GM12875 (cell line): ENCODE results near the gene PPIC.
A peak's percentile ranks its signal among the peaks of the same experiment; 100 is the strongest.

ENCODE experiments used
- H3K4me3 ChIP-seq: one replicate; pipeline ENCODE4 v1.5.1; 2011; ENCODE audit warnings: low read depth, low read length, control low read depth
- TF ChIP-seq, protein P1 (sequence below): IDR thresholded peaks from 2 replicates; pipeline ENCODE4 v1.5.1; 2011; ENCODE audit warnings: low read depth, mild to moderate bottlenecking, control low read depth, inconsistent platforms, low read length, moderate library complexity, borderline replicate concordance; ENCODE audit not compliant: insufficient read depth

The PPIC gene

DNA sequence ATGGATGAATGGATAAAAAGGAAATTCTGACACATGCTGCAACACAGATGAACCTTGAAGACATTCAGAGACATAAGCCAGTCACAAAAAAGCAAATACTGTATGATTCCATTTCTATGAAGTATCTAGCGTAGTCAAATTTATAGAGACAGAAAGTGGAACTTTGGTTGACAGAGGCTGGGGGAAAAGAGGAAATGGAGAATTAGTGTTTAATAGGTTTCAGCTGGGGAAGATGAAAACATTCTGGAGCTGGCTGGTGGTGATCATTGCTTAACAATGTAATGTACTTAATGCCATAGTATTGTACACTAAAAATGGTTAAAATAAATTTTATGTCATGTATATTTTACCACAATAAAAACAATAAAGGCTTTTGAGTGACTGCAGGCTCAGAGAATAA, 24.2 kb downstream of the PPIC start:
- H3K4me3 ChIP-seq = no peak overlapping the region
- TF ChIP-seq, protein P1, sequence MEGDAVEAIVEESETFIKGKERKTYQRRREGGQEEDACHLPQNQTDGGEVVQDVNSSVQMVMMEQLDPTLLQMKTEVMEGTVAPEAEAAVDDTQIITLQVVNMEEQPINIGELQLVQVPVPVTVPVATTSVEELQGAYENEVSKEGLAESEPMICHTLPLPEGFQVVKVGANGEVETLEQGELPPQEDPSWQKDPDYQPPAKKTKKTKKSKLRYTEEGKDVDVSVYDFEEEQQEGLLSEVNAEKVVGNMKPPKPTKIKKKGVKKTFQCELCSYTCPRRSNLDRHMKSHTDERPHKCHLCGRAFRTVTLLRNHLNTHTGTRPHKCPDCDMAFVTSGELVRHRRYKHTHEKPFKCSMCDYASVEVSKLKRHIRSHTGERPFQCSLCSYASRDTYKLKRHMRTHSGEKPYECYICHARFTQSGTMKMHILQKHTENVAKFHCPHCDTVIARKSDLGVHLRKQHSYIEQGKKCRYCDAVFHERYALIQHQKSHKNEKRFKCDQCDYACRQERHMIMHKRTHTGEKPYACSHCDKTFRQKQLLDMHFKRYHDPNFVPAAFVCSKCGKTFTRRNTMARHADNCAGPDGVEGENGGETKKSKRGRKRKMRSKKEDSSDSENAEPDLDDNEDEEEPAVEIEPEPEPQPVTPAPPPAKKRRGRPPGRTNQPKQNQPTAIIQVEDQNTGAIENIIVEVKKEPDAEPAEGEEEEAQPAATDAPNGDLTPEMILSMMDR = no peak

DNA sequence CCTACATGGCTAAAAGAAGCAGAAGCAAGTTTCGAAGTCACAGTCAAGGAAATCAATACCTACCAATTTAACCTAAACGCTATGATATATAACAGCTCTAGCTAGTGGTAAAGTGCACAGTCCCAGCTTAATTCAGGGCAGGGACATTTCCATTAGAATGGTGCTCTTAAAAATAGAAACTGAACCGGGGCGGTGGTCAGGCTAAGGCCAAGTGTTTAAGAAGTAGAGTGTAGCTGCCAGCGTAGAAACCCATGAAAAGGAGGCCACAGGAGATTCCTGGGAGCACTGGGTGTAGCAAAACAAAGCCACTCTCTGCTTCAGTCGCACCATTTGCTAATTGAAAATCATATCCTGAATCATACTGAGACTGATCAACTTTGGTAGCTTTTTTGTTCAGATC, 28.8 kb downstream of the PPIC start:
- no peak overlapping the region for H3K4me3 ChIP-seq
- TF ChIP-seq, protein P1 = no peak

DNA sequence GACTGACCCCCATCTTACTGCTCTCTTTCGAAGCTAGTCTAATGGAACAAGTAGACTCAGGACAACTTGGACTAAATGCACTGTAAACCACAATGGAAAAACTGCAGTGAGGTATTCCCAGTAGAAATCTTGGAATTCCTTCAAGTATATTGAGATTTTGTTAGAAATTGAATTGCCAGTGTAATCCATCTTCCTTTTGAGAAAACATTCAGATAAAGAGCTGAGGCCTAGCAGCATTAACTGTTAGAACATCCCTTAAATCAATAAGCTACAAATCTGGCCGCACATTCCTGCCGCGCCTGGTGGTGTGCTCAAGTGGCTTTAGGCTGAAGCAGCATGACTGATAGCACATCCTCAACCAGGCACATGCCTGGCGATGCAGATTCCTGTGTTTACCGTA, 29.3 kb downstream of the PPIC start:
- TF ChIP-seq, protein P1 = no peak
- no peak overlapping the region for H3K4me3 ChIP-seq

DNA sequence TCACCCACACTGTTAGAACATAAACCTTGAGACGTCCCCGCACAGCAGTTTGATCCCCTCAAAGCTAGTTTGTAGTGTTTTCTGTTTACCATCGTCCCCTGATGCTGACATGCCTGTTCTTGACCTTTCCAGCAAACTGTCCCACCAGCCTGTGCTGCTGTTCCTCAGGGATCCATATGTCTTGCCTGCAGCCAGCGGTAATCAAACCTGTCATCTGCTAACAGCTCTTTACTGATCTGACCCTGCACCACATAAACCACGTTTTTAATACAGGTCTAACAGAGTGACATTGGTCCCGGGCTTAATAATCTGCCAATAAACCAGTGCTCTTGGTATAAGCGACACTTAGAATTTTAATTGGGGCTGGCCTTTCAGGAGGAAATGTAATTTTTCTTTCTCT, 34.7 kb downstream of the PPIC start:
- H3K4me3 ChIP-seq = no peak overlapping the region
- TF ChIP-seq, protein P1 = no peak

DNA sequence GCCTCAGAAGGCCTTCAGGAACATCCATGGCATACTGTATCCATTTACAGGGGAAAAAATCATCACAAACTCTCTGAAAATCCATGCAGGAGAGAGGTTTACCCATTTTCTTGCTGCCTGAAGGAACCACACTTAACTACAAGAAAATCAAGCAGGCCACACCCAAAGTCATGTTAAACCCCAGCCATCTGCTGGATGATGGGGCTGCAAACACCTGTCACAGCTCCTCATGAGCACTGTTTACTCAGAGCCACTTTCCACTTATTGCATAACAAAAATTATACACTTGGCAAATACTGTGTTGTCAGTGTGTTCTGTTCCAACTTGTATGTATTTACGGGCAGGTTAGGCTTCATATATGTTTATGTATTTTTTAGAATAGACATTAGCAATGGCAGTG, 35.8 kb downstream of the PPIC start:
- TF ChIP-seq, protein P1 = no peak
- H3K4me3 ChIP-seq = no peak overlapping the region

DNA sequence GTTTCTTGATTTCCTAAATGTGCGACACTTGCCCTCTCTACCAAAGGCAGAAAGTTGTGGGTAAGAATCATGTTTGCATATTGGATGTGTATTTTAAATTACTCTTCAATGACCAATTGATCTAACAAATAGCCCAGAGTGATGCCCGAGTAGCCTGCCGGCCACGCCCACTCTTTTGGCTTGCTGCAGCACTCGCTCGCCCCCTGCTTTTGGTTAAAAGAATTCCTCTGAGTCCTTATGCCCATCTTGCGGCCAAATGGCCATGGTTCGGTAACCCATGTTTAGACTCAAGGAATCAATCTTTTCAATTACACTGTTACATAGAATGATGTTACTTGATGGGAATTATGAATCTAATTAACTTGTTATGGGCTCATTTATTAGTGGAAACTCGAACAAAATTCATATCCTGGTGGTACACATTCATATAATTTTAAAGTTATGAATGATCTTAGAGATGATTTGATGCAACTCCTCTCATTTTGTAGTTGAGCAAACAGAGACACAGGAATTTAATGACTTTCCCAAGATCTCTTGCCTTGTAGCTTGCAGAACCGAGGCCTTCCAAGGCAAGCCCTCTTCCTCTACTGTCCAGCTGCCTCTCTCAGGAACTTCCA, 36.5 kb downstream of the PPIC start:
- no peak overlapping the region for H3K4me3 ChIP-seq
- TF ChIP-seq, protein P1 = peak; percentile 80

DNA sequence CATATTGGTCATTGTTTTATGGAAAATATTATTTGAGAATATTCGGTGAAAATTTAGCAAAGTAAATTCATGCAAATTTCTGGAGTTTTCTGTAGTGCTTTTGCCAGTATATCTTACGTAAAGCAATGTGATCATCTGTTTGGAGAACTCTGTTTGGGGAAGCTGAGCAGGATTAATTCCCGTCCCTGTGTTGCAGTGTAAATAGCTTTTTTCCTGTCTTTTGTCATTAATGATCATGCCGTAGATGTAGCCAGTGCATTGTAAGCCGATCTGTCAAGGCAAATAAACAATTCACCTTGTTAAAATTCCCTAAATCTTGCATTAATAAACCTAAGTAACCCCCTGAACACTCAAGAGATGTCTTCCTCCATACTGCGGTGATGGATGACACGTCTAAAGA, 39.2 kb downstream of the PPIC start:
- TF ChIP-seq, protein P1 = no peak
- no peak overlapping the region for H3K4me3 ChIP-seq
